Activated B cell treated with CpG ODN at 0.5 μM for 24 hours (primary cell): ENCODE measurements around the gene SLC25A29. TPM values are rescaled to one million over a fixed set of nuclear protein-coding genes. Genes with fewer than 3 reads are reported as not detected.
"Not testable (repeated sequence)": the region's sequence is repeated elsewhere in the genome, so short reads cannot be mapped to it uniquely, and the experiment has no call there.

Experiments
- ATAC-seq: fragments of 200-7000 bp; cut with Tn5 transposase; one replicate; pipeline ENCODE4 v1.10.0; 2021; ENCODE audit warnings: low read depth, mild to moderate bottlenecking, moderate library complexity
- CTCF ChIA-PET: fragments of 350-600 bp; sonication (Branson Sonifier 250); formaldehyde crosslinking; loops from one replicate; lab custom pipeline; 2021; ENCODE audit warnings: antibody characterized with exemption; lab: Charles Lee
- POLR2A ChIA-PET: fragments of 350-600 bp; sonication (Branson Sonifier 250); formaldehyde crosslinking; loops from one replicate; lab custom pipeline; 2021; ENCODE audit warnings: antibody characterized with exemption; lab: Charles Lee
- DNase-seq: peaks from one replicate; pipeline ENCODE4 v3.0.0; 2022
- H3K27ac Mint-ChIP-seq: one replicate; pipeline ENCODE4 v1.8.0; 2020; ENCODE audit warnings: mixed read lengths
- H3K27me3 Mint-ChIP-seq: one replicate; pipeline ENCODE4 v1.8.0; 2021; ENCODE audit warnings: mixed read lengths
- H3K36me3 Mint-ChIP-seq: one replicate; pipeline ENCODE4 v1.8.0; 2021; ENCODE audit warnings: low read depth, mixed read lengths
- H3K4me1 Mint-ChIP-seq: one replicate; pipeline ENCODE4 v1.8.0; 2021; ENCODE audit warnings: mixed read lengths
- H3K4me3 Mint-ChIP-seq: one replicate; pipeline ENCODE4 v1.8.0; 2020; ENCODE audit warnings: mild to moderate bottlenecking, mixed read lengths
- H3K9me3 Mint-ChIP-seq: one replicate; pipeline ENCODE4 v1.8.0; 2020; ENCODE audit warnings: mixed read lengths
- CTCF ChIP-seq: fragments of 200-600 bp; IDR thresholded peaks from one replicate; pipeline ENCODE4 v1.8.0; 2022; ENCODE audit warnings: antibody characterized with exemption, mild to moderate bottlenecking
- intact Hi-C: fragments of 100-400 bp; cut with micrococcal nuclease; formaldehyde crosslinking; loops from one replicate; pipeline ENCODE4 v1.15.1; 2024
- total RNA-seq: library from RNA; stranded (reverse); gene quantifications from 2 replicates; pipeline ENCODE4 v1.2.3, GENCODE V29; 2022

The SLC25A29 gene
- total RNA-seq, 1 donor from 2014 or later = 28.8 TPM

GRCh38 chr14:100285021-100285912 lies 21.0 kb downstream of the SLC25A29 start:
- peaks cover 10% of the 10 kb centered on the region for H3K4me1 Mint-ChIP-seq
- TF ChIP-seq CTCF = peak; percentile 71
- peaks cover 15% of the 10 kb centered on the region for H3K36me3 Mint-ChIP-seq
- peak overlapping the region; percentile 82 for H3K4me3 Mint-ChIP-seq
- DNase-seq (peak; percentile 92), ATAC-seq (peak; percentile 93)
- H3K27ac Mint-ChIP-seq = peak overlapping the region; percentile 85
- ChIA-PET CTCF (interaction anchor here (0.7 to 2.2 kb wide), 17 partner anchors 9 to 177 kb away, joined by 3 to 18 read pairs (median 4); a partner anchor contains a TSS), POLR2A (interaction anchor here (0.5 to 2.1 kb wide), 11 partner anchors 9 to 804 kb away, joined by 3 to 9 read pairs (median 4); partner anchors contain the start of genes CCNK, SETD3 and WDR25)
- intact Hi-C loops = loop anchor here (1.0 to 5.0 kb wide), 9 partner anchors 9 to 303 kb away; partner anchors contain the start of gene SLC25A29
- H3K9me3 Mint-ChIP-seq = no peaks in the 10 kb centered on the region
- no peaks in the 10 kb centered on the region for H3K27me3 Mint-ChIP-seq

- ChIA-PET POLR2A (interaction anchor here (1.7 to 2.1 kb wide), 4 partner anchors 13 to 93 kb away, joined by 4 to 9 read pairs (median 4); partner anchors contain the start of gene WDR25), CTCF (interaction anchor here (0.8 to 1.7 kb wide), 9 partner anchors 20 to 94 kb away, joined by 3 to 6 read pairs (median 4); no protein-coding TSS in a partner anchor)
- DNase-seq (no peak), ATAC-seq (no peak)
- Mint-ChIP-seq H3K4me3 (peak overlapping the region; percentile 68), H3K27ac (peak overlapping the region; percentile 56), H3K27me3 (no peaks in the 10 kb centered on the region), H3K36me3 (peaks cover 18% of the 10 kb centered on the region), H3K9me3 (no peaks in the 10 kb centered on the region), H3K4me1 (peaks cover 14% of the 10 kb centered on the region)
- intact Hi-C loops = no loop called here
- no peak for TF ChIP-seq CTCF
These were observed 22.0 kb downstream of the SLC25A29 start for GRCh38 chr14:100283984-100284881.

- intact Hi-C loops, H3K27me3 Mint-ChIP-seq, H3K4me3 Mint-ChIP-seq, H3K9me3 Mint-ChIP-seq, ATAC-seq, DNase-seq, H3K27ac Mint-ChIP-seq: not testable (repeated sequence)
- Mint-ChIP-seq H3K4me1 (peaks cover 18% of the 10 kb centered on the region), H3K36me3 (peaks cover 22% of the 10 kb centered on the region)
- ChIA-PET POLR2A (interaction anchor here (0.6 kb wide), 1 partner anchor 28 kb away, joined by 3 read pairs; no protein-coding TSS in a partner anchor), CTCF (interaction anchor here (0.8 to 1.1 kb wide), 3 partner anchors 37 to 94 kb away, joined by 3 to 6 read pairs (median 3); no protein-coding TSS in a partner anchor)
These were observed 22.8 kb downstream of the SLC25A29 start for GRCh38 chr14:100283436-100283835.

GRCh38 chr14:100282766-100283419 lies 23.4 kb downstream of the SLC25A29 start:
- intact Hi-C loops = no loop called here
- Mint-ChIP-seq H3K27me3 (no peaks in the 10 kb centered on the region), H3K27ac (no peak overlapping the region), H3K4me3 (no peak overlapping the region), H3K4me1 (peaks cover 22% of the 10 kb centered on the region), H3K9me3 (no peaks in the 10 kb centered on the region), H3K36me3 (peaks cover 25% of the 10 kb centered on the region)
- ChIA-PET POLR2A (interaction anchor here (0.6 to 1.1 kb wide), 3 partner anchors 10 to 27 kb away, joined by 3 read pairs; no protein-coding TSS in a partner anchor), CTCF (interaction anchor here (0.8 to 1.5 kb wide), 2 partner anchors 19 to 43 kb away, joined by 3 read pairs; no protein-coding TSS in a partner anchor)
- no peak for TF ChIP-seq CTCF
- ATAC-seq (no peak), DNase-seq (no peak)

- H3K9me3 Mint-ChIP-seq = no peaks in the 10 kb centered on the region
These were observed 24.2 kb downstream of the SLC25A29 start for GRCh38 chr14:100282083-100282350.

More at GRCh38 chr14:100282083-100282350, 24.2 kb downstream of the SLC25A29 start:
- ChIA-PET POLR2A (interaction anchor here (0.6 to 1.1 kb wide), 2 partner anchors 9 to 40 kb away, joined by 3 to 4 read pairs; no protein-coding TSS in a partner anchor), CTCF (interaction anchor here (1.5 kb wide), 1 partner anchor 42 kb away, joined by 3 read pairs; no protein-coding TSS in a partner anchor)
- TF ChIP-seq CTCF = no peak
- H3K36me3 Mint-ChIP-seq = peaks cover 33% of the 10 kb centered on the region
- H3K27ac Mint-ChIP-seq = no peak overlapping the region
- intact Hi-C loops = no loop called here
- no peak overlapping the region for H3K4me3 Mint-ChIP-seq
- no peak for DNase-seq
- no peaks in the 10 kb centered on the region for H3K27me3 Mint-ChIP-seq
- peaks cover 22% of the 10 kb centered on the region for H3K4me1 Mint-ChIP-seq
- no peak for ATAC-seq
